Trophoblast cell (in vitro differentiated cells and primary cell): ENCODE results near the gene WDR76.

Experiments used
- DNase-seq, 2 donors: peaks; one replicate each; pipeline ENCODE4 v3.0.0-alpha.2; 2016
- H2AFZ ChIP-seq: 2 replicates; pipeline ENCODE4 v1.6.1; 2013; ENCODE audit warnings: low read length, moderate library complexity, mild to moderate bottlenecking; ENCODE audit not compliant: insufficient read depth, poor library complexity
- H2AK5ac ChIP-seq: 2 replicates; pipeline ENCODE4 v1.6.1; 2013; ENCODE audit warnings: mild to moderate bottlenecking, low read length
- H2BK120ac ChIP-seq: 2 replicates; pipeline ENCODE4 v1.6.1; 2013; ENCODE audit warnings: low read length, mild to moderate bottlenecking, moderate library complexity; ENCODE audit not compliant: insufficient read depth, poor library complexity
- H2BK12ac ChIP-seq: 2 replicates; pipeline ENCODE4 v1.6.1; 2013; ENCODE audit warnings: mild to moderate bottlenecking, low read length, moderate library complexity
- H2BK5ac ChIP-seq: 2 replicates; pipeline ENCODE4 v1.6.1; 2013; ENCODE audit warnings: low read length, low read depth, moderate library complexity, mild to moderate bottlenecking; ENCODE audit not compliant: poor library complexity
- H3K14ac ChIP-seq: 2 replicates; pipeline ENCODE4 v1.6.1; 2013; ENCODE audit warnings: mild to moderate bottlenecking, low read length
- H3K18ac ChIP-seq: 2 replicates; pipeline ENCODE4 v1.6.1; 2013; ENCODE audit warnings: mild to moderate bottlenecking, low read length
- H3K23ac ChIP-seq: 2 replicates; pipeline ENCODE4 v1.6.1; 2013; ENCODE audit warnings: low read length
- H3K27ac ChIP-seq: 2 replicates; pipeline ENCODE4 v1.5.1; 2013; ENCODE audit warnings: low read depth, mild to moderate bottlenecking, inconsistent platforms, low read length, moderate library complexity
- H3K27me3 ChIP-seq: 2 replicates; pipeline ENCODE4 v1.6.1; 2013; ENCODE audit warnings: inconsistent platforms, mild to moderate bottlenecking, low read length, moderate library complexity; ENCODE audit not compliant: insufficient read depth
- H3K36me3 ChIP-seq, 2 experiments: 1 replicate in 1 of 2; 2 replicates in 1 of 2; pipeline ENCODE4 v1.6.1; 2013; ENCODE audit warnings: low read length in 2 of 2, mild to moderate bottlenecking in 2 of 2, moderate library complexity in 1 of 2; ENCODE audit not compliant: insufficient read depth in 2 of 2, control insufficient read depth in 1 of 2
- H3K4ac ChIP-seq: 2 replicates; pipeline ENCODE4 v1.6.1; 2013; ENCODE audit warnings: low read depth, mild to moderate bottlenecking, low read length, moderate library complexity
- H3K4me1 ChIP-seq, 2 experiments: 1 replicate in 1 of 2; 2 replicates in 1 of 2; pipeline ENCODE4 v1.6.1; 2013; ENCODE audit warnings: low read length in 2 of 2, mild to moderate bottlenecking in 2 of 2, moderate library complexity in 1 of 2; ENCODE audit not compliant: insufficient read depth in 2 of 2, control insufficient read depth in 1 of 2
- H3K4me2 ChIP-seq: 2 replicates; pipeline ENCODE4 v1.6.1; 2013; ENCODE audit warnings: inconsistent platforms, mild to moderate bottlenecking, low read length, moderate library complexity
- H3K4me3 ChIP-seq: 2 replicates; pipeline ENCODE4 v1.5.1; 2013; ENCODE audit warnings: mild to moderate bottlenecking, low read depth, low read length, inconsistent platforms
- H3K79me1 ChIP-seq: one replicate; pipeline ENCODE4 v1.6.1; 2013; ENCODE audit warnings: low read length
- H3K79me2 ChIP-seq: 2 replicates; pipeline ENCODE4 v1.6.1; 2013; ENCODE audit warnings: low read length, mild to moderate bottlenecking; ENCODE audit not compliant: control insufficient read depth, insufficient read depth, poor library complexity
- H3K9ac ChIP-seq: 2 replicates; pipeline ENCODE4 v1.6.1; 2013; ENCODE audit warnings: mild to moderate bottlenecking, low read length
- H3K9me3 ChIP-seq: 2 replicates; pipeline ENCODE4 v1.6.1; 2013; ENCODE audit warnings: low read depth, mild to moderate bottlenecking, control low read depth, inconsistent platforms, low read length; ENCODE audit not compliant: insufficient read depth
- H4K12ac ChIP-seq: 2 replicates; pipeline ENCODE4 v1.6.1; 2013; ENCODE audit warnings: low read depth, mild to moderate bottlenecking, low read length, moderate library complexity
- H4K8ac ChIP-seq: 2 replicates; pipeline ENCODE4 v1.6.1; 2013; ENCODE audit warnings: low read depth, mild to moderate bottlenecking, low read length, moderate library complexity
- H4K91ac ChIP-seq: one replicate; pipeline ENCODE4 v1.6.1; 2013; ENCODE audit warnings: low read depth, mild to moderate bottlenecking, low read length, moderate library complexity
- WGBS: extraction: QIAGEN DNeasy Blood & Tissue Kit; methylation state at CpG from one replicate; pipeline ENCODE4 v1.1.7; 2013; ENCODE audit warnings: missing lambda C conversion rate; ENCODE audit not compliant: insufficient read length, insufficient coverage; ENCODE audit errors: extremely low coverage; 5-methylcytosine and 5-hydroxymethylcytosine counted together

WDR76 gene

GRCh38 chr15:43795197-43795596 is 31.6 kb upstream of the WDR76 start:
- peaks cover 36 to 42% of the 10 kb centered on the region in 2 experiments for H3K36me3 ChIP-seq
- no peak overlapping the region for H3K4me2 ChIP-seq
- H2BK120ac ChIP-seq = no peak overlapping the region
- H2BK12ac ChIP-seq = no peak overlapping the region
- H3K4ac ChIP-seq = no peak overlapping the region
- H3K23ac ChIP-seq = no peak overlapping the region
- H2AK5ac ChIP-seq = no peak overlapping the region
- H3K27me3 ChIP-seq = no peaks in the 10 kb centered on the region
- peaks cover 15% of the 10 kb centered on the region for H3K79me1 ChIP-seq
- H2BK5ac ChIP-seq = no peak overlapping the region
- no peak overlapping the region for H3K18ac ChIP-seq
- no peak overlapping the region for H4K12ac ChIP-seq
- no peak overlapping the region for H4K91ac ChIP-seq
- H3K4me1 ChIP-seq = peaks cover 13 to 27% of the 10 kb centered on the region in 2 experiments
- no peak overlapping the region for H3K9ac ChIP-seq
- peaks cover 12% of the 10 kb centered on the region for H3K79me2 ChIP-seq
- H4K8ac ChIP-seq = no peak overlapping the region
- H2AFZ ChIP-seq = no peak overlapping the region
- H3K9me3 ChIP-seq = peaks cover 2% of the 10 kb centered on the region
- H3K14ac ChIP-seq = no peak overlapping the region
- DNase-seq = no peak
- no CpG with 5 or more reads among the region's 2 CpGs for WGBS
- no peak overlapping the region for H3K4me3 ChIP-seq
- no peak overlapping the region for H3K27ac ChIP-seq

GRCh38 chr15:43795997-43796396 is 30.8 kb upstream of the WDR76 start:
- Histone ChIP-seq H2AK5ac (no peak overlapping the region), H3K4me1 (peaks cover 14 to 27% of the 10 kb centered on the region in 2 experiments), H3K27me3 (no peaks in the 10 kb centered on the region), H2AFZ (no peak overlapping the region), H4K8ac (no peak overlapping the region), H2BK120ac (no peak overlapping the region), H4K12ac (no peak overlapping the region), H3K79me1 (peaks cover 18% of the 10 kb centered on the region), H4K91ac (no peak overlapping the region), H3K4me2 (no peak overlapping the region), H3K4me3 (no peak overlapping the region), H3K4ac (no peak overlapping the region), H3K9ac (no peak overlapping the region), H3K14ac (no peak overlapping the region), H3K9me3 (peaks cover 2% of the 10 kb centered on the region), H2BK12ac (no peak overlapping the region), H2BK5ac (no peak overlapping the region), H3K79me2 (peaks cover 15% of the 10 kb centered on the region), H3K18ac (no peak overlapping the region), H3K27ac (no peak overlapping the region), H3K36me3 (peaks cover 36 to 42% of the 10 kb centered on the region in 2 experiments), H3K23ac (no peak overlapping the region)
- DNase-seq = no peak

- Histone ChIP-seq H2AFZ (no peak overlapping the region), H2AK5ac (no peak overlapping the region), H3K79me2 (peaks cover 15% of the 10 kb centered on the region), H2BK5ac (no peak overlapping the region), H3K18ac (no peak overlapping the region), H3K4me3 (no peak overlapping the region), H2BK120ac (no peak overlapping the region), H3K36me3 (peaks cover 36 to 45% of the 10 kb centered on the region in 2 experiments), H4K91ac (no peak overlapping the region), H3K4me2 (no peak overlapping the region), H3K9me3 (peaks cover 2% of the 10 kb centered on the region), H3K79me1 (peaks cover 17% of the 10 kb centered on the region), H4K8ac (no peak overlapping the region), H3K27ac (no peak overlapping the region), H4K12ac (no peak overlapping the region), H3K14ac (no peak overlapping the region), H3K9ac (no peak overlapping the region), H3K4me1 (peaks cover 14 to 29% of the 10 kb centered on the region in 2 experiments), H3K23ac (no peak overlapping the region), H3K4ac (no peak overlapping the region), H3K27me3 (no peaks in the 10 kb centered on the region), H2BK12ac (no peak overlapping the region)
- no peak for DNase-seq
- WGBS = no CpG with 5 or more reads among the region's 3 CpGs
Observed at GRCh38 chr15:43796566-43796965, 30.2 kb upstream of the WDR76 start.

GRCh38 chr15:43799209-43799944 is 27.4 kb upstream of the WDR76 start:
- Histone ChIP-seq H3K14ac (peak overlapping the region; percentile 16), H3K18ac (no peak overlapping the region), H2AK5ac (peak overlapping the region; percentile 40), H4K91ac (peak overlapping the region; percentile 73), H3K4me2 (no peak overlapping the region), H3K4me3 (no peak overlapping the region), H3K4me1 (peaks cover 6 to 20% of the 10 kb centered on the region in 2 experiments), H4K8ac (peak overlapping the region; percentile 67), H2BK5ac (no peak overlapping the region), H3K23ac (no peak overlapping the region), H2BK12ac (no peak overlapping the region), H3K79me2 (peaks cover 3% of the 10 kb centered on the region), H3K27ac (peak overlapping the region; percentile 31), H4K12ac (peak overlapping the region; percentile 88), H3K36me3 (peaks cover 30 to 49% of the 10 kb centered on the region in 2 experiments), H3K27me3 (no peaks in the 10 kb centered on the region), H3K9me3 (peaks cover 2% of the 10 kb centered on the region), H3K9ac (no peak overlapping the region), H2AFZ (no peak overlapping the region), H2BK120ac (no peak overlapping the region), H3K4ac (peak overlapping the region; percentile 38), H3K79me1 (peaks cover 8% of the 10 kb centered on the region)
- no CpG with 5 or more reads among the region's 16 CpGs for WGBS
- no peak for DNase-seq
